ENCODE data around the gene KREMEN1. TPM values are rescaled to one million over a fixed set of nuclear protein-coding genes. Genes with fewer than 3 reads are reported as not detected.

KREMEN1 gene
- total and polyA plus RNA-seq, 2 of the 4 experiments (the other 2 are of a cell fraction), result 2.9 to 4.6 TPM

- TF ChIP-seq NFE2L2 (IDR thresholded peaks at IDR 0.05; ENCODE audit: low read depth, low read length) (no peak), RFX5 (IDR thresholded peaks at IDR 0.05; ENCODE audit: low read depth, low read length) (no peak), FOS (IDR thresholded peaks at IDR 0.05; ENCODE audit: low read depth, low read length) (no peak)
These were observed 143.4 kb downstream of the KREMEN1 start (continued) for GRCh38 chr22:29216011-29216872.

GRCh38 chr22:29216873-29217666, 144.2 kb downstream of the KREMEN1 start:
- TF ChIP-seq POLR2A (IDR thresholded peaks at IDR 0.05; ENCODE audit: low read depth, low read length) (no peak), RFX5 (IDR thresholded peaks at IDR 0.05; ENCODE audit: low read depth, low read length) (no peak), CTCF (conservative IDR thresholded peaks at IDR 0.05; ENCODE audit: low read depth, low read length) (no peak), NFE2L2 (IDR thresholded peaks at IDR 0.05; ENCODE audit: low read depth, low read length) (no peak), RCOR1 (IDR thresholded peaks at IDR 0.05; ENCODE audit: insufficient replicate concordance, low read length) (no peak), RAD21 (IDR thresholded peaks at IDR 0.05; ENCODE audit: low read length) (no peak), CEBPB (IDR thresholded peaks at IDR 0.05; ENCODE audit: low read depth, low read length) (peak; percentile 97), MAZ (IDR thresholded peaks at IDR 0.05; ENCODE audit: borderline replicate concordance, low read depth, low read length) (peak; percentile 75; the same call in 1 of the 2 replicates), MAFK (IDR thresholded peaks at IDR 0.05; ENCODE audit: low read depth, low read length) (no peak), MXI1 (IDR thresholded peaks at IDR 0.05; ENCODE audit: borderline replicate concordance, low read depth, low read length) (no peak)
- BruUV-seq (replicated peaks), result no TSS peak
- Histone ChIP-seq H2AFZ (replicated peaks; ENCODE audit: low read length, poor library complexity) (no peak overlapping the region), H3K9me1 (ENCODE audit: insufficient read depth, low read length) (no peaks in the 10 kb centered on the region), H3K27ac (ENCODE audit: insufficient read depth, low read length) (no peak overlapping the region), H3K79me1 (ENCODE audit: low read depth in 1 of 2, low read length in 2 of 2) (no peaks in the 10 kb centered on the region), H4K91ac (ENCODE audit: insufficient read depth, low read depth, low read length) (no peak overlapping the region), H2AK5ac (ENCODE audit: low read depth, low read length) (no peak overlapping the region), H2BK120ac (ENCODE audit: low read depth, low read length) (no peak overlapping the region), H3K56ac (ENCODE audit: extremely low read depth, insufficient read depth, low read length) (no peak overlapping the region), H3K4me2 (ENCODE audit: low read depth, low read length) (peak overlapping the region; percentile 19; the same call in 1 of the 2 replicates), H4K5ac (ENCODE audit: low read depth, low read length) (no peak overlapping the region), H3K9ac (ENCODE audit: low read depth, low read length) (no peak overlapping the region), H3K4me1 (ENCODE audit: control insufficient read depth, insufficient read depth, low read length) (peaks cover 11% of the 10 kb centered on the region), H4K8ac (ENCODE audit: low read depth in 2 of 2, low read length in 2 of 2) (no peak overlapping the region), H2BK15ac (ENCODE audit: low read depth, low read length) (no peak overlapping the region), H3K4me3 (ENCODE audit: insufficient read depth, low read depth, low read length) (no peak overlapping the region), H2AK9ac (replicated peaks; ENCODE audit: low read depth, low read length, poor library complexity) (no peak overlapping the region), H3K4ac (ENCODE audit: low read depth, low read length) (0 out of 2 replicates have a peak overlapping the region, but pooled peaks have one; percentile 5), H3K9me3 (ENCODE audit: control insufficient read depth, insufficient read depth, low read length) (no peaks in the 10 kb centered on the region), H2BK5ac (ENCODE audit: low read depth, low read length, poor library complexity, severe bottlenecking) (no peak overlapping the region), H3K27me3 (ENCODE audit: control insufficient read depth, insufficient read depth, low read length) (peaks cover 15% of the 10 kb centered on the region), H4K20me1 (ENCODE audit: insufficient read depth, low read length) (no peaks in the 10 kb centered on the region), H3K14ac (replicated peaks; ENCODE audit: low read depth, low read length) (no peak overlapping the region), H3K23ac (ENCODE audit: low read depth, low read length) (no peak overlapping the region), H3K36me3 (ENCODE audit: control insufficient read depth, insufficient read depth, low read length) (no peaks in the 10 kb centered on the region), H2BK20ac (ENCODE audit: low read depth, low read length) (no peak overlapping the region), H3K18ac (ENCODE audit: low read depth, low read length) (peak overlapping the region; percentile 3; the same call in 1 of the 2 replicates)
- ATAC-seq (ENCODE audit: low read depth), result peak; percentile 77
- intact Hi-C loops (cut with micrococcal nuclease) (no loop called here), dilution Hi-C loops (cut with HindIII; ENCODE audit: low sequenced_read_pairs, unreplicated experiment) (no loop called here), in situ Hi-C loops (cut with MboI; ENCODE audit: low sequenced_read_pairs) (no loop called here)
- ChIA-PET CTCF (interaction anchor here (0.6 kb wide), 1 partner anchor 1279 kb away, joined by 4 read pairs; no protein-coding TSS in a partner anchor), POLR2A (ENCODE audit: unreplicated experiment) (no interaction called here)
- WGBS, 2 experiments (ENCODE audit: extremely low coverage in 2 of 2, insufficient read length in 1 of 2), result 56% methylated on average over 6 of the region's 14 CpGs; no CpG with 5 or more reads in 1 of the 2 experiments
- DNase-seq, result peak; percentile 78
